Measurements from ENCODE around the gene AGBL5. TPM values are rescaled to one million over a fixed set of nuclear protein-coding genes. Genes with fewer than 3 reads are reported as not detected.

AGBL5 gene
- total and polyA plus RNA-seq, 2 of the 13 experiments (the other 11 are each of a cell fraction or from before 2014, with no cell fraction given), result 55.9 to 73.3 TPM

- TF ChIP-seq ZNF597 (CRISPR knock-in tag; IDR thresholded peaks at IDR 0.05) (no peak), YEATS2 (CRISPR knock-in tag; IDR thresholded peaks at IDR 0.05; ENCODE audit: borderline replicate concordance) (no peak), GTF2F1 (IDR thresholded peaks at IDR 0.05; ENCODE audit: low read length) (no peak), YEATS4 (CRISPR knock-in tag; IDR thresholded peaks at IDR 0.05; ENCODE audit: borderline replicate concordance) (no peak), TFE3 (CRISPR knock-in tag; IDR thresholded peaks at IDR 0.05) (peak; percentile 29; the same call in 1 of the 2 replicates), ZNF446 (CRISPR knock-in tag; IDR thresholded peaks at IDR 0.05) (no peak), KLF12 (CRISPR knock-in tag; IDR thresholded peaks at IDR 0.05; ENCODE audit: borderline replicate concordance) (no peak), ZNF562 (CRISPR knock-in tag; IDR thresholded peaks at IDR 0.05; ENCODE audit: borderline replicate concordance) (no peak), UBTF (CRISPR knock-in tag; IDR thresholded peaks at IDR 0.05) (no peak), ZSCAN30 (CRISPR knock-in tag; IDR thresholded peaks at IDR 0.05) (no peak), ZNF17 (CRISPR knock-in tag; IDR thresholded peaks at IDR 0.05) (no peak), ZNF543 (CRISPR knock-in tag; IDR thresholded peaks at IDR 0.05) (no peak), POLR2A (IDR thresholded peaks at IDR 0.05; ENCODE audit: insufficient read depth in 1 of 2, low read depth in 2 of 2, low read length in 2 of 2) (no peak), ZNF703 (CRISPR knock-in tag; IDR thresholded peaks at IDR 0.05; ENCODE audit: borderline replicate concordance) (no peak), FUBP1 (CRISPR knock-in tag; IDR thresholded peaks at IDR 0.05; ENCODE audit: borderline replicate concordance) (no peak), THAP9 (CRISPR knock-in tag; IDR thresholded peaks at IDR 0.05; ENCODE audit: borderline replicate concordance) (0 out of 2 replicates have a peak, but pooled peaks have one; percentile 3), SNAPC2 (CRISPR knock-in tag; IDR thresholded peaks at IDR 0.05) (no peak), ZFP82 (CRISPR knock-in tag; IDR thresholded peaks at IDR 0.05; ENCODE audit: borderline replicate concordance) (no peak), MZF1 (CRISPR knock-in tag; IDR thresholded peaks at IDR 0.05; ENCODE audit: borderline replicate concordance) (peak; percentile 92; the same call in 1 of the 2 replicates), ZNF761 (CRISPR knock-in tag; conservative IDR thresholded peaks at IDR 0.05) (no peak; the same call in 1 of the 2 replicates), ZNF232 (CRISPR knock-in tag; IDR thresholded peaks at IDR 0.05; ENCODE audit: borderline replicate concordance) (no peak), HOXA5 (CRISPR knock-in tag; IDR thresholded peaks at IDR 0.05) (no peak)
These were observed 34.2 kb downstream of the AGBL5 start (continued) for GRCh38 chr2:27085673-27086089.

Data from HepG2 (cell line).